ENCODE measurements around the gene CASZ1.

- TF ChIP-seq CTCF (IDR thresholded peaks at IDR 0.05) (no peak), NR3C1 (IDR thresholded peaks at IDR 0.05) (no peak), MAZ (IDR thresholded peaks at IDR 0.05; ENCODE audit: borderline replicate concordance, low read depth, low read length) (no peak), JUNB (IDR thresholded peaks at IDR 0.05) (no peak)
These were observed 111.1 kb downstream of the CASZ1 start for GRCh38 chr1:10685196-10685807.
